K562 (cell line): ENCODE data around the gene LRRC14B.

Experiments
- AFF4 ChIP-seq: sonication (generic); formaldehyde crosslinking; IDR thresholded peaks from 2 replicates; pipeline ENCODE4 v1.8.0; 2023; ENCODE audit warnings: mild to moderate bottlenecking, missing genetic modification reagents
- E2F6 ChIP-seq, 2 experiments: IDR thresholded peaks; 2 replicates each; pipeline ENCODE4 v1.6.1; 2011; ENCODE audit warnings: borderline replicate concordance in 1 of 2, control low read depth in 1 of 2, low read depth in 1 of 2, low read length in 1 of 2, mild to moderate bottlenecking in 1 of 2, mixed read lengths in 1 of 2, moderate library complexity in 1 of 2; ENCODE audit not compliant: insufficient read depth in 1 of 2, insufficient read length in 1 of 2, poor library complexity in 1 of 2, severe bottlenecking in 1 of 2; ENCODE audit errors: extremely low read depth in 1 of 2
- FOXK1 ChIP-seq: sonication (generic); formaldehyde crosslinking; IDR thresholded peaks from 2 replicates; pipeline ENCODE4 v1.8.0; 2022; ENCODE audit warnings: missing genetic modification reagents, mild to moderate bottlenecking, borderline replicate concordance
- HNRNPLL ChIP-seq: fragments of 200-400 bp; formaldehyde crosslinking; IDR thresholded peaks from 2 replicates; pipeline ENCODE4 v1.6.1; 2017; ENCODE audit warnings: low read length, low read depth, mild to moderate bottlenecking; ENCODE audit not compliant: poor library complexity, severe bottlenecking
- JUND ChIP-seq, 2 experiments: IDR thresholded peaks; 2 replicates in 1 of 2; 3 replicates in 1 of 2; pipeline ENCODE4 v1.6.1; 2011; ENCODE audit warnings: borderline replicate concordance in 2 of 2, low read depth in 2 of 2, low read length in 2 of 2, improper control_type of control experiment in 1 of 2, missing biosample characterization in 1 of 2, missing genetic modification characterization in 1 of 2, missing genetic modification reagents in 1 of 2
- SIN3A ChIP-seq, 2 experiments: fragments of 150-350 bp in 1 of 2; IDR thresholded peaks; 2 replicates each; pipeline ENCODE4 v1.6.1; 2011 to 2016; ENCODE audit warnings: borderline replicate concordance in 2 of 2, low read depth in 2 of 2, low read length in 2 of 2, mild to moderate bottlenecking in 2 of 2, moderate library complexity in 2 of 2; ENCODE audit not compliant: control insufficient read depth in 1 of 2
- ZFP30 ChIP-seq: fragments of 250-450 bp; sonication (Bioruptor Pico); IDR thresholded peaks from 2 replicates; pipeline ENCODE4 v1.8.0; 2022; ENCODE audit warnings: moderate library complexity, mild to moderate bottlenecking, inconsistent platforms, borderline replicate concordance
- TF ChIP-seq, protein P1 (sequence below), 3 experiments: IDR thresholded peaks in 2 of 3; conservative IDR thresholded peaks in 1 of 3; 2 replicates each; pipeline ENCODE4 v1.5.1; 2011 to 2012; ENCODE audit warnings: low read length in 3 of 3, mild to moderate bottlenecking in 3 of 3, control low read depth in 2 of 3, improper control_type of control experiment in 1 of 3, inconsistent platforms in 1 of 3, low read depth in 1 of 3, mixed read lengths in 1 of 3, moderate library complexity in 1 of 3; ENCODE audit not compliant: insufficient read depth in 2 of 3

GRCh38 chr5:147751-148150, 43.5 kb upstream of the LRRC14B start:
- TF ChIP-seq, protein P1, sequence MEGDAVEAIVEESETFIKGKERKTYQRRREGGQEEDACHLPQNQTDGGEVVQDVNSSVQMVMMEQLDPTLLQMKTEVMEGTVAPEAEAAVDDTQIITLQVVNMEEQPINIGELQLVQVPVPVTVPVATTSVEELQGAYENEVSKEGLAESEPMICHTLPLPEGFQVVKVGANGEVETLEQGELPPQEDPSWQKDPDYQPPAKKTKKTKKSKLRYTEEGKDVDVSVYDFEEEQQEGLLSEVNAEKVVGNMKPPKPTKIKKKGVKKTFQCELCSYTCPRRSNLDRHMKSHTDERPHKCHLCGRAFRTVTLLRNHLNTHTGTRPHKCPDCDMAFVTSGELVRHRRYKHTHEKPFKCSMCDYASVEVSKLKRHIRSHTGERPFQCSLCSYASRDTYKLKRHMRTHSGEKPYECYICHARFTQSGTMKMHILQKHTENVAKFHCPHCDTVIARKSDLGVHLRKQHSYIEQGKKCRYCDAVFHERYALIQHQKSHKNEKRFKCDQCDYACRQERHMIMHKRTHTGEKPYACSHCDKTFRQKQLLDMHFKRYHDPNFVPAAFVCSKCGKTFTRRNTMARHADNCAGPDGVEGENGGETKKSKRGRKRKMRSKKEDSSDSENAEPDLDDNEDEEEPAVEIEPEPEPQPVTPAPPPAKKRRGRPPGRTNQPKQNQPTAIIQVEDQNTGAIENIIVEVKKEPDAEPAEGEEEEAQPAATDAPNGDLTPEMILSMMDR (IDR thresholded peaks at IDR 0.05 in 2 of 3, conservative IDR thresholded peaks at IDR 0.05 in 1 of 3; ENCODE audit: insufficient read depth in 2 of 3, low read depth in 1 of 3, low read length in 3 of 3): no peak
- TF ChIP-seq ZFP30 (CRISPR knock-in tag) (no peak), HNRNPLL (no peak), SIN3A (IDR thresholded peaks at IDR 0.05; ENCODE audit: borderline replicate concordance in 2 of 2, control insufficient read depth in 1 of 2, low read depth in 2 of 2, low read length in 2 of 2) (no peak), AFF4 (CRISPR knock-in tag) (no peak), FOXK1 (no peak), JUND (IDR thresholded peaks at IDR 0.05; ENCODE audit: borderline replicate concordance, low read depth, low read length) (no peak), JUND (tag; IDR thresholded peaks at IDR 0.05; ENCODE audit: borderline replicate concordance, low read depth, low read length) (no peak), E2F6 (IDR thresholded peaks at IDR 0.05; ENCODE audit: borderline replicate concordance in 1 of 2, extremely low read depth in 1 of 2, insufficient read depth in 1 of 2, insufficient read length in 1 of 2, low read depth in 1 of 2, low read length in 1 of 2, poor library complexity in 1 of 2, severe bottlenecking in 1 of 2) (no peak)
